Measurements from ENCODE around the gene NIM1K.

Gene NIM1K

GRCh38 chr5:43208658-43209057 lies 16.6 kb downstream of the NIM1K start:
- TF ChIP-seq ZNF18 (tag by site-specific recombination; IDR thresholded peaks at IDR 0.05): no peak
- peak; percentile 53 for TF ChIP-seq PRDM6 (tag by site-specific recombination; IDR thresholded peaks at IDR 0.05)
- TF ChIP-seq ZNF2 (tag by site-specific recombination; IDR thresholded peaks at IDR 0.05): no peak
- TF ChIP-seq ZNF561 (tag by site-specific recombination; IDR thresholded peaks at IDR 0.05; ENCODE audit: borderline replicate concordance): 0 out of 2 replicates have a peak, but pooled peaks have one; percentile 35
- TF ChIP-seq PRDM10 (tag by site-specific recombination; IDR thresholded peaks at IDR 0.05): peak; percentile 58
- TF ChIP-seq ZFHX2 (tag by site-specific recombination; conservative IDR thresholded peaks at IDR 0.05): no peak
- TF ChIP-seq SP3 (tag by site-specific recombination; IDR thresholded peaks at IDR 0.05): no peak
- peak; percentile 58; the same call in 1 of the 2 replicates for TF ChIP-seq FEZF1 (tag by site-specific recombination; IDR thresholded peaks at IDR 0.05)
- TF ChIP-seq ZNF624 (tag by site-specific recombination; IDR thresholded peaks at IDR 0.05): no peak
- TF ChIP-seq OSR2 (tag by site-specific recombination; IDR thresholded peaks at IDR 0.05): peak; percentile 49
- 0 out of 2 replicates have a peak, but pooled peaks have one; percentile 17 for TF ChIP-seq TCF7L2 (IDR thresholded peaks at IDR 0.05; ENCODE audit: borderline replicate concordance, low read depth, low read length)
- no peak for TF ChIP-seq ZNF792 (tag by site-specific recombination; IDR thresholded peaks at IDR 0.05)
- no peak for TF ChIP-seq ZNF596 (tag by site-specific recombination; IDR thresholded peaks at IDR 0.05)
- ChIA-PET CTCF (no interaction called here), POLR2A (no interaction called here)
- no peaks in the 10 kb centered on the region for H3K36me3 ChIP-seq (ENCODE audit: control insufficient read depth in 2 of 2, insufficient read depth in 1 of 2, low read length in 2 of 2)
- H3K4me1 ChIP-seq (ENCODE audit: control insufficient read depth, insufficient read depth, low read length): no peaks in the 10 kb centered on the region
- no peak overlapping the region for H3K4me3 ChIP-seq (ENCODE audit: low read depth, low read length)
- H3K9me3 ChIP-seq (ENCODE audit: control insufficient read depth, insufficient read depth, low read depth, low read length): no peaks in the 10 kb centered on the region
- H3K27ac ChIP-seq (ENCODE audit: extremely low read depth, low read depth, low read length): no peak overlapping the region

GRCh38 chr5:43209060-43209459 lies 17.0 kb downstream of the NIM1K start:
- Histone ChIP-seq H3K4me1 (ENCODE audit: control insufficient read depth, insufficient read depth, low read length) (no peaks in the 10 kb centered on the region), H3K4me3 (ENCODE audit: low read depth, low read length) (no peak overlapping the region), H3K27ac (ENCODE audit: extremely low read depth, low read depth, low read length) (no peak overlapping the region), H3K36me3 (ENCODE audit: control insufficient read depth in 2 of 2, insufficient read depth in 1 of 2, low read length in 2 of 2) (no peaks in the 10 kb centered on the region), H3K9me3 (ENCODE audit: control insufficient read depth, insufficient read depth, low read depth, low read length) (no peaks in the 10 kb centered on the region)
- ChIA-PET POLR2A (no interaction called here), CTCF (no interaction called here)
- TF ChIP-seq ZNF426 (tag by site-specific recombination; IDR thresholded peaks at IDR 0.05) (no peak), PRDM10 (tag by site-specific recombination; IDR thresholded peaks at IDR 0.05) (0 out of 2 replicates have a peak, but pooled peaks have one; percentile 8), OSR2 (tag by site-specific recombination; IDR thresholded peaks at IDR 0.05) (0 out of 2 replicates have a peak, but pooled peaks have one; percentile 1)
